IPS DF 4.7 (cell line): ENCODE measurements around the gene MEX3D.
"Not testable (repeated sequence)": the region's sequence is repeated elsewhere in the genome, so short reads cannot be mapped to it uniquely, and the experiment has no call there.

Source experiments
- DNase-seq: peaks from one replicate; pipeline ENCODE4 v3.0.0-alpha.2; 2013; ENCODE audit warnings: low spot score; ENCODE audit errors: extremely low read depth

Gene MEX3D

DNA sequence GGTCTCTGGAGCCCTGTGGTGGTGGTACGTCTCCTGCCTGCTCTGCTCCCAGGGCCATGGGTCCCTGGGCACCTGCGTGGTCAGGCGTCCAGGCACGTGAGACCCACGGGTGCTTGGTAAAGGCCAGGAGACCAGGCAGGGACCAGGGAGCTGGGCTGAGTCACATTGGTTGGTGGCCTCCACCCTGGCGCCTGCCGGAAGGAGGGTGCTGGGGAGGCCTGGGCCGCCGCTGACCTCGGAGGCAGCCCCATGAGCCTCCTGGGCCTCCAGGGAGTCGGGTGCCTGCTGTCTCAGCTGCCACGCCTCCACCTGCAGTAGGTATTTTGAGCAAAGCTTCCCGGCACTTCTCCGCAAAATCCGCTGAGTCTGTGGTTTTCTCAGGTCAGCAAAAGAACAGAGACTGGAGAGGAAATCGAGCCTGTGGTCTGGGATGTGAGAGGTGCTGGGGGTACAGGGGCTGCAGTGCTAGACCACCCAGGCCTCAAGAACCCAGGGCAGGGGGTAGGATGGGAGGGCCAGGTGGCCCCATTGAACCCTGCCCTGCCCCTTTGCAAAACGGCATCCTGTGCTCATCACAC is 47.8 kb downstream of the MEX3D start:
- no peak for DNase-seq

DNA sequence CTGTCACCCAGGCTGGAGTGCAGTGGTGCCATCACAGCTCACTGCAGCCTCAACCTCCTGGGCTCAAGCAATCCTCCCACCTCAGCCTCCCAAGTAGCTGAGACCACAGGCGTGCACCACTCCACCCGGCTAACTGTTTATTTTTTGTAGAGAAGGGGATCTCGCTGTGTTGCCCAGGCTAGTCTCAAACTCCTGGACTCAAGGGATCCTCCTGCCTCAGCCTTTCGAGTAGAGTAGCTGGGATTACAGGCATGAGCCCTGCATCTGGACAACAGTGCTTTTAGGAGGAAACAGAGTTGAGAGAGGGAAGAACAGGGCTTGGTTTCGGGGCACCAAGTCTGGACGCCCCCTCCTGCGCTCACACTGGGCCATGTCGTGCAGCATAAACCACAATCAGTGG is 48.3 kb downstream of the MEX3D start:
- not testable (repeated sequence) for DNase-seq

DNA sequence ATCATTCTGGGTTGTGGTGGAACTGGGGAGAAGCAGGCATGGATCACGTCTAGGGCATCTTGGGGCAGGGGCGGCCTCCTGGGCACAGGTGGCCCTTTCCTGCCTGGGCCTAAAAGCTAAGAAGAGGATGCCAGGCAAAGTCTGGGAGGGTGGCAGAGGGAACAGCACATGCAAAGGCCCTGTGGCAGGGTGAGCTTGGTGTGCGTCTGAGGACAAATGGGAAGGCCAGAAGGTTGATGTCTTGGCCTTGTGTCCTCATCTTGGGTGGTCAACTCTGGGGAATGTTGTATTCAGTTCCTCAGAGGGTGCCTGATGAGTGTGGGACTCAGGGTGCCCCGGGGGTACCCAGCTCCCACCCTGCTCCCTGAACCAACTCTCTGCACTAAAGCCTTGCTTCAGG is 49.7 kb downstream of the MEX3D start:
- no peak for DNase-seq

DNA sequence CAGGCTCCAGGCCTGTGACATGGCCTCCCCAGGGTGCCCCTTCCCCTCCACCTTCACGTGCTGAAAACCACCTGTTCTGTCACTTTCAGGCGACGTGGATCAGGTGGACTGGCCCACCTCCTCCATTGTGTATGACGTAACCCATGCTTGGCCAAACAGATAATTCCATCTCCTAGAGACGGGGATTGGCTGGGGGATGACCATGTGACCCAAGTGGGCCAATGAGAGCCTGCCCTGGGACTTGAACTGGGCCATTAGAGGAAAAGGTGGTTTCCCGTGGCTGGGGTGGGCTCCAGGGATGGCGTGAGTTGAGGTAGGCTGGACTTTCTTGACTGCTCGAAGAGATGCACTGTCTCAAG is 51.8 kb downstream of the MEX3D start:
- no peak for DNase-seq

DNA sequence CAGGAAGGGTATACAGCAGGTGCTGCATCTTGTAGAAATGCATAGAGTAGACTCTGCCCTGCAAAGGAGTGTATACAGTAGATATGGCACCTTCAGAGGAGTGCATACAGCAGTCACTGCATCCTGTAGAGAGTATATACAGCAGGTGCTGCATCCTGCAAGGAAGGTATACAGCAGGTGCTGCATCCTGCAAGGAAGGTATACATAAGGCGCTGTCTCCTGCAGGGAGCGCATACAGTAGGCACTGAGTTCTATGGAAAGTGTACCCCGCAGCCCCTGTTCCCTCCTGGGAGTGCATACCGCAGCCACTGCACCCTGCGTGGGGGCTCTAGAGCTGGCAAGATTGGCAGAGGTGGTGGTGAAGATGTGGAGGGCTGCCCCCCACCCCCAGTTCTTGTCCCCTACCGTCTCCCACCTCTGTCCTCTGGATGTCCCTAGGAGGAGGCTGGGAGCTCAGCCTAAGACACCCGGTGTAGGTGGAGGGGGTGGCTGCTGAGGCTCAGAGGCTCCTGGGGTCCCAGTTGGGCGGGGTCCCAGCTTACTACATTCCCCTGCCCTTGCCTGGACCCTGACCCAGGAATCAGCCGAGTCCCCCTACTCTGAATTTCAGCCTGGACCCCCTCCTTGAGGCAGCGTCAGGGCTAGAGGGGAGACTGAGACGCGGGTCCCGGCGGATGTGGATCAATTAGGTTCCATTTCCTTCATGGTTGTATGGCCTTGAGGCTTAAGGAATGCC is 53.0 kb downstream of the MEX3D start:
- DNase-seq: no peak

DNA sequence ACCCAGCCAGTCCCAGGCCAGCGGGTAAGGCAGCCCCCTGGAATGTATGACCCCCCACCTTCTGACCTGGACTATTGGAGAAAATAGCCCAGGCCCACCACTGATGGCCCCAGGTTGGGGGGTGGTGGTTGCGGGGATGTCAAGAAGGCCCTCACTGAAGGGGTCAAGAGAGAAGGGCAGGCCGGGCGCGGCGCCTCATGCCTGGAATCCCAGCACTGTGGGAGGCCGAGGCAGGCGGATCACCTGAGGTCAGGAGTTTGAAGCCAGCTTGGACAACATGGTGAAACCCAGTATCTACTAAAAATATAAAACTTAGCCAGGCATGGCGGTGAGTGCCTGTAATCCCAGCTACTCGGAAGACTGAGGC is 53.8 kb downstream of the MEX3D start:
- DNase-seq: no peak

DNA sequence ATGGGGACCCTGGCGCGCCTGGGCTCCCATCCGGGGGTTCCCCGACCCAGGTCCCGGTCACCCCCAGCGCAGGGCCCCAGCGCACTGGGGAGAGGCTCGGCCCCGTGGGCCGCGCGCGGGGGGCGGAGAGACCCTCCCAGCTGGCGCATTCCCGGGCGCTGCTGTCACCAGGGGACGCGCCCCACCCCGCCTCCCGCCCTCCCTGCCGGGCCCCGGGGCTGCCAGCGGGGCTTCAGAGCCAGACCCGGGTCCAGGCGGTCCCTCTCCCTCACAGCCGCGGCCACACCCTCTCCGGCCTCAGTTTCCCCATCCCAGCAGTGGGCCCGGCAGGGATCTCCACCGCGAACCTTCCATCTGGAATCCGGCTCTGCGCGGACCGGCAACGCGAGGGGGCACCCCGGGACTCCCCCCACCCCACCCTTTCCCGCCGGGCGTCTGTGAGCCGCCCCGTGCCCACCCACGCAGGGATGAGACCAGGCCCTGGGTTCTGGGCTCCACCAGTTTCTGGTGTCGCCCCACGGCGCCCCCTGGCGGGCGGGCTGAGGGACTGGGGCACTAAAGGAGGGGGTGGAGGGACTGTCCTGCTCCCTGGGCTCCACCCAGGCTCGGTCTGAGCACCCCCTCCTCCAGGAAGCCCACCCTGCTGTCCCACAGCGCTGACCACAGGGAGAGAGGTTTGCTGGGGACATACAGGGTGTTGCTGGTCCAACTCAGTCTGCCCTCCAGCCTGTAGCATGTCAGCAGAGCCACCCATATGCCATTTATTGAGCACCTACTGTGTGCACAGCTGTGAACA is 54.4 kb downstream of the MEX3D start:
- no peak for DNase-seq

DNA sequence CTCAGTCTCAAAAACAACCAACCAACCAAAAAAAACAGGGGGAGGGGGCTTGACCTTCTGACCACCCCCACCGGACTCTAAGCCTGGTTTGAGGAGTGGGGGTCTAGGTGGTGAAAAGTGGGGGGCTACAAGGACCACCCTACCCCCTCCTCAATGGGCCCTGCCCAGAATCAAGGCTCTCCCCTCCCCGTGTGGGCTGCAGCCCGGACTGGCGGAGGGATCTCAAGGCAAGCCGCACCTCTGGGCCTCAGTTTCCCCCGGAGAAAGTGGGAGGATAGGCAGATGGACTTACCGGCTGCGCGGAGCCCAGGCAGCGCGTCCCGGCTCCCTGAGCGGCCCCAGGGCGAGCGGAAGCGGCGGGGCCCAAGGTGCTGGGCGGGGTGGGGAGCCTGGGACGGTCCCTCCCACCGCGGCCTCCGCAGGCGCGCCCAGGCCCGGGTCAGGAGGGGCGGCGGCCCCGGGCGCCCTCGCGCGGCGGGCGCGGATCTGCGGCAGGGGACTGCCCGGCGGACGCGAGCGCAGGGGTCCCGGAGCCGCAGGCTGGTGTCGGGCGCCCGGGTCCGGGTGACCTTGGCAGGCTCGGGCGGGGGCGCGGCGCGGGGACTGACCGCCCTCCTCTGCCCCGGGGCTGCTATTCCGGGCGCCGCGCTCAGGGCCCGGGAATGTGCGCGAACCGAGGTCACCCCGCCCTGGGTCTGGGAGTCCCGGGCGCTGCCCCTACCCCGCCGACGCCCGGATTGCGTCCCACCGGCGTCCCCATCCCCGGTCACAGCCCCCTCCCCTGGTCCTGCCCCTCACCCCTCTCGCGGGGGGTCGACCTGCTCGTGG is 55.2 kb downstream of the MEX3D start, which contains the start of gene ADAMTSL5:
Gene ADAMTSL5, minus strand, starts transcription at position 349 of the 828 bp plus-strand sequence. CDS start 2,076 bp downstream, outside the sequence.
- DNase-seq: no peak

DNA sequence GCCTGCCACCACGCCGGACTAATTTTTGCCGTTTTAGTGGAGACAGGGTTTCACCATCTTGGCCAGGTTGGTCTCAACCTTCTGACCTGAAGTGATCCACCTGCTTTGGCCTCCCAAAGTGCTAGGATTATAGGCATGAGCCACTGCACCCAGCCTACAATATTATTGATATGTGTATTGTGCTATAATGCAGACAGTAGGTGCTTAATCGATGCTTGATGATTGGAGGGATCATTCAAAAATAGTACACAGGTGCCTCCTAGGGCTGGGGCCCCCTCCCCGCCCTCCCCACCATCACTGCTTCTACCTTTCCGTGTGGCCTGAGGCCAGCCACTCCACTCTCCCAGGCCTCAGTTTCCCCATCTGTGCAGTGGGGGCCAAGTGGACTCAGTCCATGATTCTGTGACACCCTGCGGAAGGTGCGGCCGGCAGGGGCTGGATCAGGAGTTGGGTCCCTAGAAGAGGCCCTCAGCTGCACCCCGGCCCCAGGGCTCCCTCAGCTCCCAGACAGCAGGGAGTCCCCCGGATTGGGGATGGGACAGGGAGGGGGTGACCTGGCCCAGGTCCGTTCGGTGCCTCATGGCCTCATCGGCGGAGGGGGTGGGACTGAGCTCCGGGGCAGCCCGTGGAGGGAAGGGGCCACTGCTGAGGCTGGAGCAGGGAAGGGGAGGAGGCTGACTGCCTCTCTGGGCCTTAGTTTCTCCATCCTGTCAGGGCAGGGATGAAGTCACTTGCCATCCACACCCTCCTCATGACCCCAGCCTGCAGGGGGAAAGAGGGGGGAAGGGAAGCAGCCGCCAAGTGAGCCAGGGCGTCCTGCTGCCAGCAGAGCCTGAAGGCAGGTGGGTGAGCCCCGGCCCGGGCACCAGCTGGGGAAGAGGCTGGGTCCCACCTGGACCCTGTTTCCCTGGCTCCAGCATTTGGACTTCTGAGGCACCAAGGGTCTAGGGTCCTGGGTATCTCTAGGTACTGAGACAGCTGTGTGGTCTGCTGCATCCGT is 56.5 kb downstream of the MEX3D start:
- no peak for DNase-seq

DNA sequence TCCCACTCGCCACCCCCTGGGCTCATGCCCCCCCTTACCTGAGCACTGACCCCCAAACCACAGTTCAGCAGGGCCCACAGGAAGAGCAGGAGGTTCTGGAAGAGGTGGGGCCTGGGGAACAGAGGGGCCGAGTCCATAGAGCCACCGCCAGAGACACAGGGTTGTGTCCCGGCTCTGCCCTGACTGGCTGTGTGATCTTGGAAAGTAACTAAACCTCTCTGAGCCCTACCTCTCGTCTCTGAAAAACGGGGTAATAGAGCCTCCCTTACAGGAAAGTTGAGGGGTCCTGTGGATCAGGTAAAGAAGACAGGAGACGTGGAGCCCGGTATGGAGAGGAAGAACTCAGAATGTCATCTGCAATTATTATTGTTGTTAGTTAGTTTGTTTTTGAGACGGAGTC is 57.3 kb downstream of the MEX3D start:
- no peak for DNase-seq

DNA sequence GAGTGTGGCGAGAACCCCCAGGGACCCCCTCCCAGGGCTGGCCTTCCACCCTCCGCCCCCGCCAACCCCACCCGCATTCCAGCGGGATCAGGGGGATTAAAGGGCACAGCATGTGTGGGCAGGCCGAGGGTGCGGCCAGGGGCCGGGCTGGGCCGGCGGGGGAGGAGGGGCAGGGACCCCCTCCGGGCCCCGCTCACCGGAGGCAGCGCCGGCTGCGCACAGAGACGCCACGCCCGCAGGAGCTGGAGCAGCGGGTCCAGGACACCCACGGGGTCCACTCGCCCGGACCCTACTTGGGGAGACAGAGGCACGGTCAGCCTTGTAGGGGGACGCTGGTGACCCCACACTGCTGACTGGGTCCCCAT is 57.7 kb downstream of the MEX3D start:
- no peak for DNase-seq

DNA sequence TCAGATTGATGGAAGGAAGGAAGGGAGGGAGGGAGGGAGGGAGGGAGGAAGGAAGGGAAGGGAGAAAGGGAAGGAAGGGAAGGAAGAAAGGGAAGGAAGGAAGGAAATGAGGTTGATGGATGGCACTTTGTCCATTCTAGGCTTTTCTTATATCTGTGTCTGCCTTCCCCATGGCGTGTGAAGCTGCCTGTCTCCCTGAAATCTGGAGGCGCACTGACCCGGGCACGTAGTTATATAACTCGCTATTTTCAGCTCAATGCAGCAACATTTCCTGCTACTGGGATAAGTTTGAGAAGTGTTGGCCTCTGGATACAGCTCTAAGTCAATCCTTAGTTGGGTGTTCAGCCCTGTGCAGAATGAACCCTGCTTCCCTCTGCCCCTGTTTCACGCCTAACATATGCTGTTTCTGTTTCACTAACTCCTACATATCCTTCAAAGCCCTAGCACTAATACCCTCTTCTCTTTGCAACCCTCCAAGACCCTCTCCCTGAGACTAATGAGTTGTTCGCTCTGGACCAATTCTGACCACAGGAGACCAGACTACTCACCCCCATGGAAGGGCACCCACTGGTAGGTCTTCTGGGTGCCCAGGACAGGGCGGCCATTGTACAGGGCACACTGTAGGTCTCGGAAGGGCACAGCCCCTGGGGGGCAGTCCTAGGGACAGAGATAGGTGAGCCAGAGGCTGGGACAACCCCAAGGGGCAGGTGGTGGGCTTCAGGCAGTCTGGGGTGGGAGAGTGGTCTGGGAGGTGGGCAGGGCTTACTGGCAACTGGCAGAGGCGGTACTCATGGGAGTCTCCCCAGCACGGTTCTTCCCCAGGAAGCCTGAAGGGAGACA is 58.3 kb downstream of the MEX3D start:
- DNase-seq: no peak

DNA sequence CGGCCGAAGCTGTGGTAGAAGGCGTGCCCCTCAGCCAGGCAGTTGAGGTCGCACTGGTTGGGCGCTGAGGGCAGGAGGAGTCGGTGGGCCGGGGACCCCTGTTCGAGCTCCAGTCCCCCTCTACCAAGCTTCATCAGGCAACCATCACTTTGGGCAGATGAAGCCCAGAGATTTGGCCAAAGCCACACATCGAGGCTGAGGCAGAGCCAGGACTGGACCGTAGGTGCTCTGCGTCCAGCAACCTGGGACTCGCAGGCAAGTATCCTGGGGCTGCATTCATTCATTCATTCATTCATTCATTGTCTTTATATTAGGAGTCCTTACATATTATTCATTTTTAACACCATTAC is 59.6 kb downstream of the MEX3D start:
- no peak for DNase-seq

DNA sequence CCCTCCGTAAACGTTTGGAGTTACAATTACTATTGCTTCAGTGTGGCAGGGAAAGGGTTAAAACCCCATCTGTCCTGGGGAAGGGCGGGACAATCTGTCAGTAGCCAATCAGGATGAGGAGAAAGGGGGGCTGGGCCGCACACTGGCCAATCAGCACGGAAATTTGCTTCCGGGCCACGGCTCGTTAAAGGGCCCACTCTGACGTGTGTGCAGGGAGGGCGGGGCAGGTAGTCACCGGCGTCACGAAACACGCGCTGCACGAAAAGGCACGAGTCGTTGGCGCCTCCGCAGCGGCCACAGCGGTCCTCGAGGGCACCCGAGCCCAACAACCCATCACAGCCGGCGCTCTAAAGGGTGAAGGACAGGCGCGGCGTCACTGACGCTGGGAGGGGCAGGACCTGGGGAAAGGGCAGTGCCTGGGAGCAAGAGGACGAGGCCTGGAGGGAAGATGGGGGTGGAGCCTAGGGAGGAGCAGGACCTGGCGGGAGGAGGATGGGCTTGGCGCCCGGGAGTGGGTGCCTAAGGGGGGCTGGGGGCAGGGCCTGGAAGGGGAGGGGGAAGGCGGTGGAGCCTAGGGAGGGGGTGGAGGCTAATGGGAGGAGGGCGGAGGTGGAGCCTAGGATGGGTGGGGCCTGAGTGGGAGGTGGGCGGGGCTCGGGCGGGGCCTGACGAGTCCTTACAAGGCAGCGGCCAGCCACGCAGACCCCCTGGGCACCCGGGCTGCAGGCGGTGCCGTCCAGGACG is 60.2 kb downstream of the MEX3D start:
- peak; percentile 85 for DNase-seq

DNA sequence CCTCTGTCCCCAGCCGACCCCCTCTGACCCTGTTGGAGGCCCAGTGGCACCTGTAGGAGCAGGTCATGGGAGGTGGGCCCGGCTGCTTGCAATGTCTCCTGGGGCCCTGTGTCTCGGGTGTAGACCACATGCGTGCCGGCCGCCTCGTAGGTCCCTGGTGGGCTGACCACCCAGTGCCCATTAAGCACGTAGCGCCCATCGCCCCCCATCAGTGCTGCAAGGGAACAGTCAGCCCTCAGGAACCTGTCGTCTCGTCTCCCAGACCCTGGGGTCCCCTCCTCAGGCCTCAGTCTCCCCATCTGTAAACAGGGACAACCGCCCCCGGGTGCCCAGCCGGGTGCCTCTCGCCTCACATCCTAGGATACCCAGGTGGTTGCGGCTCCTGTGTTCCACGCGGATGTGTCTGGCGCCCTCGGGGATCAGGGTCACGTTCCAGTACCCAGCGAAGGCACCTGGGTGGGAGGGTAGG is 60.9 kb downstream of the MEX3D start:
- no peak for DNase-seq

DNA sequence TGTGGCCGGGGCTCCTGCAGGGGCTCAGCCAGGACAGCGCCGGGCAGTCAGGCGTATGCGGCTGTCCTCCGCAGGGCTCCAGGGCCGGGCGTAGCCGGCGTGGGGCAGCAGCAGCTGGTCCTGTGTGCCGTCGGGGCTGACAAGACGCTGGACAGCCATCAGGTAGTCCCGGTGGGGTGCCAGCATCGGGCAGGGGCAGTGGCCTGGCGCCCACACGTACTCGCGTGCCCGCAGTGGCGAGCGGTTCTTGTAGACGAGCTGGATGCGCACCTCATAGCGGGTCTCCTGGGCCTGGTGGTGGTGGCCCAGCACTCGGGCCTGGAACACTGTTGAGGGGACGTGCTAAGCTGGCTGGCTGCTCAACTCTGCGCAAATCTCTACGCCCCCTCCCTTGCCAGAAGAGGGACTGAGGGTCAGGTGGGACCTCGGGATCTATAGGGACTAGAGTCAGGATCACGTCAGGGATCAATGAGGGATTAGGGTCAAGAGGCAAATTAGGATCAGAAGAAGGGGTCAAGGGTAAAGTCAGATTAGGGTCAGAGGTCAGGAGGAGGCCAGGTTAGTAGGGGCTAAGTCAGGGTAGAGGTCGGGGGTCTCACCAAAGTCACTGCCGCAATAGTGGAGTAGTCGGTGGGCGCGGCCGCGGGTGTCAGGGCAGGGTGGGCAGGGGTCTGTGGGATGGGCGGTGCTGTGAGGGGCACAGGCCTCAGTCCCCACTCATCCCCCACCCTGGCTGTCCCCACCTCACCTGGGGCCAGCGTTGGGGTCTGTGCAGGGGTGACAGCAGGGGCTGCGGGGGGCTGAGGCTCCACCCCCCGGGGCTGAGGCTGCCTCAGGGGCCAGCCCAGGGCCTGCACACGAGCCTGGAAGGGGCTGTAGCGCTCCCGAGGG is 61.9 kb downstream of the MEX3D start:
- DNase-seq: no peak

DNA sequence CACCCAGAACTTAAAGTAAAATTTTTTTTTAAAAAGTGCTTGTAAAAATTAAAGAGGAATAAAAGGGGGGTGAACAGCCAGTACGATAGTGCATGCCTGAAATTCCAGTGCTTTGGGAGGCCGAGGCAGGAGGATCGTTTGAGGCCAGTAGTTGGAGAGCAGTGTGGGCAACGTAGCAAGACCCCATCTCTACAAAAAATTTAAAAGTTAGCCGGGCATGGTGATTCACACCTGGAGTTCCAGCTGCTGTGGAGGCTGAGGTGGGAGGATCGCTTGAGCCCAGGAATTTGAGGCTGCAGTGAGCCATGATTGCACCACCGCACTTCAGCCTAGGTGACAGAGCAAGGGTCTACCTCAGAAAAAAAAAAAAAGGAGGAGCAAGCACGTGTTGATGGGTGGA is 63.1 kb downstream of the MEX3D start:
- DNase-seq: no peak
